Central memory CD8-positive, alpha-beta T cell (primary cell): ENCODE results near the gene SLC35F5.
A peak's percentile ranks its signal among the peaks of the same experiment; 100 is the strongest.
"Not testable (repeated sequence)": the region's sequence is repeated elsewhere in the genome, so short reads cannot be mapped to it uniquely, and the experiment has no call there.

Experiments
- ATAC-seq: fragments of 150-1000 bp; cut with Tn5 transposase; replicated peaks from 2 replicates; pipeline ENCODE4 v1.10.0; 2022; ENCODE audit warnings: mild to moderate bottlenecking, moderate FRiP score, moderate number of reproducible peaks; ENCODE audit not compliant: poor library complexity, severe bottlenecking; ENCODE audit errors: extremely low read depth
- DNase-seq, 2 donors: peaks; one replicate each; pipeline ENCODE4 v3.0.0; 2021; ENCODE audit warnings: low spot score in 2 of 2
- H3K27ac Mint-ChIP-seq: one replicate; pipeline ENCODE4 v1.8.0; 2022; ENCODE audit warnings: low read depth, mild to moderate bottlenecking, moderate library complexity, mixed read lengths
- H3K27me3 Mint-ChIP-seq: one replicate; pipeline ENCODE4 v1.8.0; 2022; ENCODE audit warnings: mixed read lengths
- H3K36me3 Mint-ChIP-seq: one replicate; pipeline ENCODE4 v1.8.0; 2022; ENCODE audit warnings: mild to moderate bottlenecking, moderate library complexity, mixed read lengths; ENCODE audit not compliant: insufficient read depth
- H3K4me1 Mint-ChIP-seq: one replicate; pipeline ENCODE4 v1.8.0; 2022; ENCODE audit warnings: mixed read lengths
- H3K4me3 Mint-ChIP-seq: one replicate; pipeline ENCODE4 v1.8.0; 2022; ENCODE audit warnings: mild to moderate bottlenecking, moderate library complexity, mixed read lengths
- H3K9me3 Mint-ChIP-seq: one replicate; pipeline ENCODE4 v1.8.0; 2022; ENCODE audit warnings: mixed read lengths

Gene SLC35F5, protein sequence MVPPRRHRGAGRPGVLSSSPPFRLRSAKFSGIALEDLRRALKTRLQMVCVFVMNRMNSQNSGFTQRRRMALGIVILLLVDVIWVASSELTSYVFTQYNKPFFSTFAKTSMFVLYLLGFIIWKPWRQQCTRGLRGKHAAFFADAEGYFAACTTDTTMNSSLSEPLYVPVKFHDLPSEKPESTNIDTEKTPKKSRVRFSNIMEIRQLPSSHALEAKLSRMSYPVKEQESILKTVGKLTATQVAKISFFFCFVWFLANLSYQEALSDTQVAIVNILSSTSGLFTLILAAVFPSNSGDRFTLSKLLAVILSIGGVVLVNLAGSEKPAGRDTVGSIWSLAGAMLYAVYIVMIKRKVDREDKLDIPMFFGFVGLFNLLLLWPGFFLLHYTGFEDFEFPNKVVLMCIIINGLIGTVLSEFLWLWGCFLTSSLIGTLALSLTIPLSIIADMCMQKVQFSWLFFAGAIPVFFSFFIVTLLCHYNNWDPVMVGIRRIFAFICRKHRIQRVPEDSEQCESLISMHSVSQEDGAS

DNA sequence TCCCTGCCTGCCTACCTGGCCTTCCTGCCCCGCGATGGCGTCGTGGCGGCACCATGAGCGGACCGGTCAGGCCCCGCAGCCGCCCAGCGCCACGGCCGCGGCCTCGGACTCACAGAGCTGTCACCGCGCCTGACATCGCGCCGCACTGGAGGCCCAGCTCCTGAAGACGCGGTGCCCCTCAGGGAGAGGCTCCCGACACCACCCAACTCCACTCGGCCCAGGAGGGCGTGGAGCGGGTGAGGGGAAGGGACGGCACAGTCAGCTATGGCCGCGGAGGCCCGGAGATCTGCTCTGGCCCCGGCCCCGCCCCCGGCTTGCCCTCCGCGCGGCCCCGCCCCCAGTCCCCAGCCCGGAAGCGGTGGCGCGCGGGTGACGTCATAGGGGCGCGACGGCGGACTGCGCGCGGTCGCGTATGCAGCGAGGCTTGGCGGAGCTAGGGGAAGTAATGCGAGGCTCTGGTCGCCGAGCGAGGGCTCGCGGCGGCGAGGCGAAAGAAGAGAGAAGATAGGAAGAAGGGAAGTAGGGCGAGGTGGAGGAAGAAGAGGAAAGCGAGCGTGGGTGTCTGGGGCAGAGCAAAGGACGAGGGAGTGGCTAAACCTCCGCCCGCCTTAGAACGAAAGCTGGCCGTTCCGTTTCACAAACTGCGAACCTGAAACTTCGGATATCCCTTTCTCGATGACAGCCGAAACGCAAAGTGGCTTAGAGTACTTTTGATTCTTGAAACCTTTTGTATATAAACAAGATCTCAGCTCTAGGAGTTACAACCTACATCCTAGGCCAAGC is at the start of gene SLC35F5:
TSS of gene SLC35F5 (minus strand) at position 288 of the 783 bp plus-strand sequence. CDS start at position 55, 233 bp downstream.
- Mint-ChIP-seq H3K9me3 (no peaks in the 10 kb centered on the region), H3K27ac (peak within 1 kb of the TSS; percentile 98), H3K27me3 (no peaks in the 10 kb centered on the region), H3K4me3 (peak within 1 kb of the TSS; percentile 88), H3K4me1 (peaks cover 16% of the 10 kb centered on the region), H3K36me3 (peaks cover 24% of the 10 kb centered on the region)
- ATAC-seq (peak; percentile 89), DNase-seq (peak; percentile 89 to 96)

DNA sequence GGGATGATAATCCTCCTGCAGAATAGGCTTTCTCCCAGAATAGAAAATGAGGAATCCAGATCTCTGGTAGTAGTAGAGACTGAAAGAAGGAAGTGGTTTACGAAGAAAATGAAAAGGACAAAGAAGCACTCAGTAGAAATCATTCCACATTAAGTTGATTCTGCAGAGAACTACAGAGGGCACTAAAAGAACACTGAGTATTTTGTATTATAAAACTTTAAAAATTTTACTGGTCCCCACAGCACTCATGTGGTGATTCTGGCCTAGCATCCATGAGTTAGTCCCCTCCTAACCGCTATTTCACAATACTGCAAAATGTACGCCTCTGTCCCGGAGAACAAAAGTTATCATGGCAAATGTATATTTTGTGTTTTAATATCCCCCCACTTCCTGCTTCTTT is 42.9 kb upstream of the SLC35F5 start:
- H3K4me1 Mint-ChIP-seq, result no peaks in the 10 kb centered on the region
- no peaks in the 10 kb centered on the region for H3K9me3 Mint-ChIP-seq
- peaks cover 16% of the 10 kb centered on the region for H3K27me3 Mint-ChIP-seq
- no peak for DNase-seq
- no peaks in the 10 kb centered on the region for H3K36me3 Mint-ChIP-seq
- ATAC-seq, result no peak
- no peak overlapping the region for H3K27ac Mint-ChIP-seq
- no peak overlapping the region for H3K4me3 Mint-ChIP-seq

DNA sequence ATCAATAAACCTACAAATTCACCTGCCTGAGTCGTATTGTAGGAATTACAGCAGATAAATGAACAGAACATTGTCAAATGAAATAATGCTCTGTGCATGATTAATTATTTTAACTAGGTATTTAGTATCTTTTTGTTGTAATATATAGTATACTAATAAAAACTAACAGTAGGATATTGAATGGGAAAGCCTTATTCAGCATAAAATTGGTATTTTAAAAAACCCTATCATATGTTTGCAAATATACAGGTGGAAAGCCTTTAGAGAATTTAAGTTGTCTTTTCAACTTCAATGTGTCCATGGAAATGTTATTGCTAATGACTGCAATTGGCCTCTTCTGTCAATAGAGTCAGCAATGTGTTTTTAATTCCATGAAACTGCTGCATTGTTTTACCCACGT is 40.8 kb upstream of the SLC35F5 start:
- Mint-ChIP-seq H3K36me3 (no peaks in the 10 kb centered on the region), H3K4me1 (no peaks in the 10 kb centered on the region), H3K27ac (no peak overlapping the region), H3K27me3 (peaks cover 16% of the 10 kb centered on the region), H3K9me3 (no peaks in the 10 kb centered on the region), H3K4me3 (no peak overlapping the region)
- ATAC-seq, result no peak
- DNase-seq, result no peak

DNA sequence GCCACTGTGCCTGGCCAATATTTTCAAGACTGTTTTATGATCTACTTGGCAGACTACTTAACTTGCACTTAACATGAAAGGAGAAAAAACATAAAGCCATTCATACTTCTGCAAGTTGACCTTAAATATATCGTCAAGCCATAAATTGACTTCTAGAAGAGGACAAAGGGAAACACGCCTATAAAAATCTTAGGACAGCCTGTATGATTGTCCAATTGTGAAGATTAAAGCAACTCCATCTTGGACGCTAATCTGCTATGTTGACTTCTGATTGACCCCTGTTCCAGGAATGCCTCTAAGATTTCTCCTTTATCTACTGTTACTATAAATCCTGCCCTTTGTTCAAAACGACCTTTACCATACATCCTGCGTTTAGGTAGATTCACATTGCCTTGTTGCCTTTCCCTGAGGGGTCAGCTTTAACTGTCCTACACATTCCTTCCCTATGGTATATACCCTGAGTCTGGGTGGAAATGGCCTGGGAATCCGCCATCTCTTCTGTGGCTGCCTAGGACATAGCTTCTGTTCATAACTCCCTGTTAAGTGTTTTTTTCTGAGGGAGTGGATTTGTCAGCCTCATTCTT is 40.2 kb upstream of the SLC35F5 start:
- Mint-ChIP-seq H3K27me3 (peaks cover 16% of the 10 kb centered on the region), H3K9me3 (no peaks in the 10 kb centered on the region), H3K27ac (no peak overlapping the region), H3K4me1 (no peaks in the 10 kb centered on the region), H3K4me3 (no peak overlapping the region), H3K36me3 (no peaks in the 10 kb centered on the region)
- no peak for ATAC-seq
- DNase-seq, result no peak

DNA sequence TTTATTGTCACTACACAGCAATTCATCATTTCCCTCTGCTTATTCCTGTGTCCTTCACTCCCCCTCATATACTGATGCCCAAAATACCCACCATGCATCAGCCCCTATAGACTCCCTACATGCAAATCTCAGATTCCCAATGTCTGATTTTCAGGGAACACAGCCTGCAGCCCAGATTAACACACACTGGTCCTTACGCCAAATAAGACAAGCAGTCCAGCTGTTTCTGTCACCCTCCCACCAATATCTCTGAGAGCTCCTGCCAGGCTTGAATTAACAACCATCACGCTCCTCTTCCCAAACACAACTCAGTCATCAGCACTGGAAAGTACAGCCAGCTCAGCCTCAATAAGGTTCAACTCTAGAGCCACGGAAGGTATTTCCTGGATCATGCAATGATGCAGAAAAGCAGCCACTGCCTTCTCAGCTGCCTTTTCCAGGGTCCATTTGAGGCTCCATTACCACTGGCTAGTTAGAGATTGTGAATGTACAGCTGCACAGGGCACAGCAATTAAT is 39.0 kb upstream of the SLC35F5 start:
- Mint-ChIP-seq H3K27ac (no peak overlapping the region), H3K9me3 (no peaks in the 10 kb centered on the region), H3K4me3 (no peak overlapping the region), H3K4me1 (no peaks in the 10 kb centered on the region), H3K27me3 (peaks cover 16% of the 10 kb centered on the region), H3K36me3 (no peaks in the 10 kb centered on the region)
- DNase-seq, result no peak
- ATAC-seq, result no peak

DNA sequence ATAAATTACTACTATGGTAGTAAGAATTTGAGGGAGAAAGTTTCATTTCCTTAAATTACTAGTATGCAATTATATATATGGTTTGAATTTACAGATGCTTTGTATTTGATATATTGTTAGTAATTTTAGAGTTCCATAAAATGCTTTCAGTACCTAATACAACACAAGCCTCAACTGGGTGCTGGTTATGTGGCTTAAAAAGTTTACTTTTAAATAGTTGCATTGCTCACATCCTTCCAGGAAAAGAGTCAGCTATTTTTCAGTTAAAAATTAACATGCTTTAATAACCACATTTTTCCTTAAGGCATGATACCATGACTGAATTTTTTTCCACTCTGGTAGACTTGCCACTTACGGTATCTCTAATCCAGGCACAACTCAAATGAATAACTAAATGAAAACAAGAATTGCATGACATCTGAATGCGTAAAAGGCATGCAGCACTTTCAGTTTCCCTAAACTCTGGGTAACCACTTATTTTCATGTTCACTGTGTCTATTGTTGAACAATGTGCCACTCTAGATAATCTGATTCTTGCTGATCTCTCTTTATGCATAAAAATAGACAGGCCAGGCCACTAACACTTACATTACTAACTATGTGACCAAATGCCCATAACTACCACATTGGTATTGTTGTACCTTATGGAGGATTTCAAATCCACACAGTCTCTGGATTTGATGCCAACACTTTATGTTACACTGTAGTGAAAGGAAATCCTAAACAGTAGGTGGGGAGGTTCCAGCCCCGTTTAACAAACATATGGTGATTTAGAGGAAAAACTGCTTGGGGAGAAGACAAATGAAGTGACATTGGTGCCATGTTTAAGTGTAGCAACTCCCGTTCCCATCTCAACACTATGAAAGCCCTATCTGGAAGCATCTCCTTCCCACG is 35.5 kb upstream of the SLC35F5 start:
- DNase-seq (no peak), ATAC-seq (no peak)
- H3K9me3 Mint-ChIP-seq, result no peaks in the 10 kb centered on the region
- no peak overlapping the region for H3K4me3 Mint-ChIP-seq
- H3K27ac Mint-ChIP-seq, result no peak overlapping the region
- peaks cover 16% of the 10 kb centered on the region for H3K27me3 Mint-ChIP-seq
- no peaks in the 10 kb centered on the region for H3K36me3 Mint-ChIP-seq
- H3K4me1 Mint-ChIP-seq, result no peaks in the 10 kb centered on the region

DNA sequence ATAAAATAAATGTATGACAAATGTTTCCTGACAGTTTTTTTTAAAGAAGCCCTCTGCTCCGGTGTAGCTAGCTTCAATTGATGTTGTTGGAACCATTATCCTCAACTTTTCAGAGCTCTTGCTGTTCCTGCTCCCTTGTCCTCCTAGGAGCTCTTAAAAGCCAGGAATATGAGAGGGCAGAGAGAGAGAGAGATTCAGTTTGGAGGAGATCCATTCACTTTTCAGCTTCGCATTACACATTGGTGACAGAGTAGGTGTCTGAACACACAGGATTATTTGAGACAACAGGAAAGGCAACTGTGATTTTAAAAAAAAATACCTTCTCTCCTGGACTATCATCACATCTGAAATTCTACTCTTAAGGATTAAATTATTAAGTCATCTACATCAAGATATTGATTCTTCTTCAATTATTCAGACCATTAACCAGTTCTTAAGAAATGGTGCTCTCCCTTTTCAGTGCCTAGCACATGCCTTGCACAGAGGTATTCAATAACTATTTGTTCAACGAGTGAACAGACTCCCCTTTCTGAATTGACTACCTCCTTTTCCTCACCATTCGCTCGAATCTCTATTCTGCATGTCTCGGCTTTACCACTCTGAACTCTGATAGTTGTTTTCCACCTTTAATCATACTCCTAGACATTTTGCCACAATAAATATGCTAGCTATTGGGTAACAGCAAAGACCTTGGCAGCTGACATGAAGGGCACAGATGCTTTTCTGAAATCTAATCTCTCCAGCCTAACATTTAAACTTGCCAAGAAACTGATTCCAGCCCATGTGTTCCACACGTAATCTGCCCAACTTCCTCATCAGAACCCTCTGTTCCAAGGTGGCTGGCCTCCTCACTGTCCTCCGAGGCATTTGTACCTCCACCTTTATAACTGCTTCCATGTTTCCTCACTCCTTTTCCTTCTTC is 28.6 kb upstream of the SLC35F5 start:
- ATAC-seq, result no peak
- Mint-ChIP-seq H3K4me1 (no peaks in the 10 kb centered on the region), H3K36me3 (peaks cover 1% of the 10 kb centered on the region), H3K9me3 (no peaks in the 10 kb centered on the region), H3K27me3 (no peaks in the 10 kb centered on the region), H3K4me3 (no peak overlapping the region), H3K27ac (no peak overlapping the region)
- no peak for DNase-seq

DNA sequence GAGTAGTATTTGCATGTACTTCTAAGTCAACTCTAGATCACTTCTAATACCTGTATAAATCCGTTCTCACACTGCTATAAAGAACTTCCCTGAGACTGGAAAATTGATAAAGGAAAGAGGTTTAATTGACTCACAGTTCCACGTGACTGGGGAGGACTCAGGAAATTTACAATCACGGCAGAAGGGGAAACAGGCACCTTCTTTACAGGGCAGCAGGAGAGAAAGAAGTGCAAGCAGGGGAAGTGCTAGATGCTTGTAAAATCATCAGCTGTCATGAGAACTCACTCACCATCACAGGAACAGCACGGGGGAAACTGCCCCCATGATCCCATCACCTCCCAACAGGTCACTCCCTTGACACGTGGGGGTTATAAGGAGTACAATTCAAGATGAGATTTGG is 24.0 kb upstream of the SLC35F5 start:
- Mint-ChIP-seq H3K27me3 (no peaks in the 10 kb centered on the region), H3K4me1 (no peaks in the 10 kb centered on the region), H3K9me3 (no peaks in the 10 kb centered on the region), H3K27ac (no peak overlapping the region), H3K36me3 (no peaks in the 10 kb centered on the region), H3K4me3 (no peak overlapping the region)
- DNase-seq (no peak), ATAC-seq (no peak)

DNA sequence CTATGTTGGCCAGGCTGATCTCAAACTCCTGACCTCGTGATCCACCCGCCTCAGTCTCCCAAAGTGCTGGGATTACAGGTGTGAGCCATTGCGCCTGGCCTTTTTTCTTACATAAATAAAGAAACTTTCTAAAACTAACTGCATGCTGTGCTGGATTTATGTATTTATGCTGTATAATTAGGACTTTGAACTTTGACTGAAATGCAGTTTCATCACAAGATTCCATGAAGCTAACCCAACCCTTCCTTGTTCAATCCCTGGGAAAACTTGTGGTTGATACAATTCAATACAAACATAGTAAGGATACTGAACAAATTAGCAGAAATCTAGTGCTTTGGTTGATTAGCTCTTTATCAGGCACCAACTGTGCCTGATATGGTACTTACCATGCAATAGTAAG is 20.9 kb upstream of the SLC35F5 start:
- Mint-ChIP-seq H3K27ac (no peak overlapping the region), H3K36me3 (no peaks in the 10 kb centered on the region), H3K4me3 (no peak overlapping the region), H3K9me3 (no peaks in the 10 kb centered on the region), H3K27me3 (no peaks in the 10 kb centered on the region), H3K4me1 (no peaks in the 10 kb centered on the region)
- ATAC-seq, result no peak
- no peak for DNase-seq

DNA sequence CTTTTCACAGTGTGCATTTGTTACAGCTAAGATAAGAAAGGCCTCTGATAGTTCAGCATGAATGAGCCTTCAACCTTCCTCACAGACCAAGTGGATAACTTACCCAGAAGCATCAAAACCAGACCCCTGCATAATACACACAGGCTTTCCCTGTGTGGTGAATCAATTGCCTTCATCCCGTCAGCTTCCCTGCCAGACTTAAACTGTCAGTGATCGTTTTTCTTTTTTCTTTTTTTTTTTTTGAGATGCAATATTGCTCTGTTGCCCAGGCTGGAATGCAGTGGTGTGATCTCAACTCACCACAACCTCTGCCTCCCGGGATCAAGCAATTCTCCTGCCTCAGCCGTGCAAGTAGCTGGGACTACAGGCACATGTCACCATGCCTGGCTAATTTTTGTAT is 20.5 kb upstream of the SLC35F5 start:
- no peaks in the 10 kb centered on the region for H3K36me3 Mint-ChIP-seq
- no peaks in the 10 kb centered on the region for H3K4me1 Mint-ChIP-seq
- DNase-seq, result no peak
- no peak overlapping the region for H3K4me3 Mint-ChIP-seq
- H3K9me3 Mint-ChIP-seq, result no peaks in the 10 kb centered on the region
- no peak overlapping the region for H3K27ac Mint-ChIP-seq
- no peak for ATAC-seq
- no peaks in the 10 kb centered on the region for H3K27me3 Mint-ChIP-seq

DNA sequence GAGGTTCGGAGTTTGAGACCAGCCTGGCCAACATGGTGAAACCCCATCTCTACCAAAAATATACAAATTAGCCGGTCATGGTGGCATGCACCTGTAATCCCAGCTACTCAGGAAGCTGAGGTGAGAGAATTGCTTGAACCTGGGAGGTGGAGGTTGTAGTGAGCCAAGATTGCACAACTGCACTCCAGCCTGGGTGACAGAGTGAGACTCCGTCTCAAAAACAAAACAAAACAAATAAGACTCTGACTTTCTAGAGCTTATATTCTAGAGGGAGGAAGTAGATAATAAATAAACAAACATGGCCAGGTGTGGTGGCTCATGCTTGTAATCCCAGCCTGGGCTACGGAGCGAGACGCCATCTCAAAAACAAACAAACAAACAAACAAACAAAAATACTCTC is 18.2 kb upstream of the SLC35F5 start:
- H3K4me1 Mint-ChIP-seq, H3K27ac Mint-ChIP-seq, H3K4me3 Mint-ChIP-seq, H3K9me3 Mint-ChIP-seq, ATAC-seq, H3K27me3 Mint-ChIP-seq, DNase-seq, H3K36me3 Mint-ChIP-seq: not testable (repeated sequence)
